PC-9 (cell line): ENCODE data around the gene SND1. TPM values are rescaled to one million over a fixed set of nuclear protein-coding genes. Genes with fewer than 3 reads are reported as not detected.

ENCODE experiments used
- BruUV-seq: library from RNA; stranded (reverse); fragments of 400-500 nt; replicated peaks from 2 replicates; lab custom pipeline; 2021; lab: Mats Ljungman, UMichigan
- CTCF ChIA-PET: fragments of 300-600 bp; sonication (Branson Sonifier 250); formaldehyde crosslinking; loops from one replicate; lab custom pipeline; 2022; ENCODE audit warnings: antibody characterized with exemption; lab: Charles Lee
- POLR2A ChIA-PET: fragments of 300-600 bp; sonication (Branson Sonifier 250); formaldehyde crosslinking; loops from one replicate; lab custom pipeline; 2022; ENCODE audit warnings: antibody characterized with exemption; ENCODE audit not compliant: unreplicated experiment; lab: Charles Lee
- DNase-seq, 2 experiments: peaks; one replicate each; pipeline versions ENCODE4 v3.0.0 to v3.0.0-alpha.2; 2015 to 2022; ENCODE audit warnings: mixed read lengths in 1 of 2
- H2AFZ ChIP-seq: fragments of 200-600 bp; sonication (generic); 2 replicates; pipeline ENCODE4 v1.8.1; 2017; ENCODE audit warnings: antibody characterized with exemption
- H3F3A ChIP-seq: fragments of 200-600 bp; sonication (generic); 2 replicates; pipeline ENCODE4 v1.8.1; 2017; ENCODE audit warnings: antibody characterized with exemption, mild to moderate bottlenecking, low read depth; ENCODE audit not compliant: insufficient read depth
- H3K27ac ChIP-seq: fragments of 200-600 bp; sonication (generic); 2 replicates; pipeline ENCODE4 v1.6.1; 2016; ENCODE audit warnings: mixed run types
- H3K27me3 ChIP-seq: fragments of 200-600 bp; sonication (generic); 2 replicates; pipeline ENCODE4 v1.6.1; 2016; ENCODE audit warnings: low read depth, mixed run types; ENCODE audit not compliant: insufficient read depth
- H3K36me3 ChIP-seq: fragments of 200-600 bp; sonication (generic); 2 replicates; pipeline ENCODE4 v1.6.1; 2016; ENCODE audit warnings: low read depth, mixed run types
- H3K4me1 ChIP-seq: fragments of 200-600 bp; sonication (generic); replicated peaks from 2 replicates; pipeline ENCODE4 v1.6.1; 2016; ENCODE audit warnings: mixed run types; ENCODE audit not compliant: insufficient read depth
- H3K4me2 ChIP-seq: fragments of 200-600 bp; sonication (generic); 2 replicates; pipeline ENCODE4 v1.6.1; 2017; ENCODE audit warnings: mixed run types
- H3K4me3 ChIP-seq: fragments of 200-600 bp; sonication (generic); 2 replicates; pipeline ENCODE4 v1.6.1; 2016; ENCODE audit warnings: mixed run types
- H3K79me2 ChIP-seq: fragments of 200-600 bp; sonication (generic); 2 replicates; pipeline ENCODE4 v1.6.1; 2017; ENCODE audit warnings: low read depth, mixed run types
- H3K9me2 ChIP-seq: fragments of 200-600 bp; sonication (generic); 2 replicates; pipeline ENCODE4 v1.8.1; 2017; ENCODE audit warnings: mild to moderate bottlenecking; ENCODE audit not compliant: insufficient read depth
- H3K9me3 ChIP-seq: fragments of 200-600 bp; sonication (generic); 2 replicates; pipeline ENCODE4 v1.8.1; 2016; ENCODE audit warnings: low read depth; ENCODE audit not compliant: insufficient read depth
- H4K20me1 ChIP-seq: fragments of 200-600 bp; sonication (generic); 2 replicates; pipeline ENCODE4 v1.8.1; 2017; ENCODE audit not compliant: insufficient read depth
- EZH2 ChIP-seq: fragments of 200-600 bp; sonication (generic); IDR thresholded peaks from 2 replicates; pipeline ENCODE4 v1.8.0; 2017; ENCODE audit warnings: antibody characterized with exemption, low read depth
- intact Hi-C: fragments of 100-400 bp; cut with micrococcal nuclease; formaldehyde crosslinking; loops from one replicate; pipeline ENCODE4 v1.10.0; 2022; ENCODE audit not compliant: unreplicated experiment
- total RNA-seq: library from RNA; stranded (reverse); gene quantifications from 2 replicates; pipeline ENCODE4 v1.2.3, GENCODE V29; 2021
- TF ChIP-seq, protein P1 (sequence below): fragments of 200-600 bp; sonication (generic); conservative IDR thresholded peaks from 2 replicates; pipeline ENCODE4 v1.6.1; 2017; ENCODE audit warnings: mixed run types, antibody characterized with exemption, mild to moderate bottlenecking, moderate library complexity

SND1 gene
- total RNA-seq, 1 experiment from 2014 or later: 273 TPM

DNA sequence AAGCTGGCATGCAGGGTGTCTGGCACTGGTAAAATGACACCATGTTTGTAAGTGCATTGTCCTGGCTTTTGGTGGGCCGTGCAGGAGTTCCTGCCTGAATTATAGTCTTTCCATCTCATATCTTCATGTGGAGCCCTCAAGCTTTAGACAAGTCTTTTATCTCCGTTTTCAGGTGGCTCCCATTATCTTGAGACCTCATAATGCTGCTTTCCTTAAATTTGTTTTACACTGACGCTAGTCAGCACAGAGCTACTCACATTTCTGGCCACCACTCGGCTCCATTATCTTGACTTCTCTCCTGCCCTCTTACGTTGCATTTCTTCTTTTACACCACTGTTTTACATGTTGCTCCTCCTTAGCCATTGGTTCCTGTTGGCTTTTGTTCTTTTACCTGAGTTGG lies 342.0 kb downstream of the SND1 start:
- no TSS peak for BruUV-seq
- CTCF ChIA-PET: interaction anchor here (0.5 kb wide), 1 partner anchor 46 kb away, joined by 3 read pairs; no protein-coding TSS in a partner anchor

DNA sequence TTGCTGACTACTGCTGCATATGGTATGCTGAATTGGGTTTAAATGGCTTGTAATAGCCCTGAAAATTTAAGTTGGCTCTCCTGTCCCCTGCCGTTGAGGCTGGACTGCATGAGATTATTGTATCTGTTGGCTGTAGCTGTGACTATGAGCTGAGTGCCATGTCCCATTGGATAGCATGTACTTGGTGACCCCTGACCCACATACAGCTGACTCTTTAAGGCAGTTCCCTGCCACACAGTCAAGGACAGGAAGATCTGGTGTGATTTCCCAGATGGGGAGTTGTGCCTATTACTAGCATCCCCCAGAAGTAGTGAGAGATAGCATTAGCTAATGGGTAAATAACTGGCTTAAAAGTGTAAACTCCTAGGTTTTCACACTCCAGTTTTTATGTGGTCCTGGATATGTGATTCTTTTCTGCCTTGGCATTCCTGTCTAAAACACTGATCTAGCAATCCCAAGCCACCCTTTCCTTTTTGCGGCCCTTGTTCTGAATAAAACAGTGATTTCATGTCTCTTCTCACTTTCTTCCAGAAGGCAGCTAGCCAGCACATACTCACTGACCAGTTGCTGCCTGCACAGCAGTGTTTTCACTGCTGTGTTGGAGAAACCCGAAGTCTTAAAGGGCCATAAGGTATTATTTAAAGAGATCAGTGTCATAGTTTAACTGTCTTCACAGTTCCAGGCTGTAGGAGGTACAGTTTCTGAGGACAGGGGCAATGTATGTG lies 343.3 kb downstream of the SND1 start:
- intact Hi-C loops: no loop called here
- no peak overlapping the region for H3K4me3 ChIP-seq
- no peak overlapping the region for H2AFZ ChIP-seq
- POLR2A ChIA-PET: no interaction called here
- no peak overlapping the region for H3K4me2 ChIP-seq
- CTCF ChIA-PET: interaction anchor here (0.7 kb wide), 1 partner anchor 11 kb away, joined by 13 read pairs; no protein-coding TSS in a partner anchor
- no peaks in the 10 kb centered on the region for H3K27me3 ChIP-seq
- H3K9me2 ChIP-seq: no peaks in the 10 kb centered on the region
- DNase-seq: no peak
- H3K4me1 ChIP-seq: no peaks in the 10 kb centered on the region
- no peak overlapping the region for H3K27ac ChIP-seq
- no peaks in the 10 kb centered on the region for H3K36me3 ChIP-seq
- H3K79me2 ChIP-seq: no peaks in the 10 kb centered on the region
- no peaks in the 10 kb centered on the region for H4K20me1 ChIP-seq
- no TSS peak for BruUV-seq
- no peaks in the 10 kb centered on the region for H3F3A ChIP-seq
- no peaks in the 10 kb centered on the region for H3K9me3 ChIP-seq
- TF ChIP-seq, protein P1, sequence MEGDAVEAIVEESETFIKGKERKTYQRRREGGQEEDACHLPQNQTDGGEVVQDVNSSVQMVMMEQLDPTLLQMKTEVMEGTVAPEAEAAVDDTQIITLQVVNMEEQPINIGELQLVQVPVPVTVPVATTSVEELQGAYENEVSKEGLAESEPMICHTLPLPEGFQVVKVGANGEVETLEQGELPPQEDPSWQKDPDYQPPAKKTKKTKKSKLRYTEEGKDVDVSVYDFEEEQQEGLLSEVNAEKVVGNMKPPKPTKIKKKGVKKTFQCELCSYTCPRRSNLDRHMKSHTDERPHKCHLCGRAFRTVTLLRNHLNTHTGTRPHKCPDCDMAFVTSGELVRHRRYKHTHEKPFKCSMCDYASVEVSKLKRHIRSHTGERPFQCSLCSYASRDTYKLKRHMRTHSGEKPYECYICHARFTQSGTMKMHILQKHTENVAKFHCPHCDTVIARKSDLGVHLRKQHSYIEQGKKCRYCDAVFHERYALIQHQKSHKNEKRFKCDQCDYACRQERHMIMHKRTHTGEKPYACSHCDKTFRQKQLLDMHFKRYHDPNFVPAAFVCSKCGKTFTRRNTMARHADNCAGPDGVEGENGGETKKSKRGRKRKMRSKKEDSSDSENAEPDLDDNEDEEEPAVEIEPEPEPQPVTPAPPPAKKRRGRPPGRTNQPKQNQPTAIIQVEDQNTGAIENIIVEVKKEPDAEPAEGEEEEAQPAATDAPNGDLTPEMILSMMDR: no peak
- TF ChIP-seq EZH2: no peak

More for the DNA sequence above, 342.0 kb downstream of the SND1 start:
- POLR2A ChIA-PET: no interaction called here
- no peak for TF ChIP-seq EZH2
- TF ChIP-seq, protein P1: no peak
- Histone ChIP-seq H3K79me2 (no peaks in the 10 kb centered on the region), H4K20me1 (no peaks in the 10 kb centered on the region), H3F3A (no peaks in the 10 kb centered on the region), H3K27ac (no peak overlapping the region), H3K4me2 (no peak overlapping the region), H3K36me3 (no peaks in the 10 kb centered on the region), H3K4me3 (no peak overlapping the region), H3K4me1 (no peaks in the 10 kb centered on the region), H3K27me3 (no peaks in the 10 kb centered on the region), H2AFZ (no peak overlapping the region), H3K9me2 (no peaks in the 10 kb centered on the region), H3K9me3 (no peaks in the 10 kb centered on the region)
- no peak for DNase-seq
- intact Hi-C loops: no loop called here

DNA sequence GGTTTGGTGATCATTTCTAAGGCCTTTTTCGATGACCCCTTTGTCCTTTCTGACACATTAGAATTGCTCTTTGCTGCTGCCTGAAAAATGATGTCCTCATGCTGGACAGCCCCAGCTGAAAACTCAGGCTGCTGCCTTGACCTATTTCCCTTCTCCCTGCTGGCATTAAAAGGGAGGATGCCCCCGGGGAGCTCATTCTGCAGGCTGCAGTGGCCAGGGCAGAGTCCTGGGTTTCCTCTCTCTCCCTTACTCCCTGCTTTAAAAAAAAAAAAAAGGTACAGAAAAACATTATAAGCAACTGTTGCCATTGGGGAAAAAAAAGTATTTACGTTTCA lies 343.9 kb downstream of the SND1 start:
- TF ChIP-seq, protein P1: no peak
- no peak for TF ChIP-seq EZH2
- Histone ChIP-seq H3K27ac (no peak overlapping the region), H2AFZ (no peak overlapping the region), H3K4me2 (no peak overlapping the region), H3K4me3 (no peak overlapping the region), H3F3A (no peaks in the 10 kb centered on the region), H3K36me3 (no peaks in the 10 kb centered on the region), H4K20me1 (no peaks in the 10 kb centered on the region), H3K4me1 (no peaks in the 10 kb centered on the region), H3K27me3 (no peaks in the 10 kb centered on the region), H3K79me2 (no peaks in the 10 kb centered on the region), H3K9me2 (no peaks in the 10 kb centered on the region), H3K9me3 (no peaks in the 10 kb centered on the region)
- intact Hi-C loops: no loop called here
- ChIA-PET CTCF (no interaction called here), POLR2A (interaction anchor here (0.7 kb wide), 1 partner anchor 511 kb away, joined by 15 read pairs; no protein-coding TSS in a partner anchor)
- no TSS peak for BruUV-seq
- no peak for DNase-seq
